MCF 10A (cell line): ENCODE results near the gene DUSP7. TPM values are rescaled to one million over a fixed set of nuclear protein-coding genes. Genes with fewer than 3 reads are reported as not detected.
A peak's percentile ranks its signal among the peaks of the same experiment; 100 is the strongest.

Experiments
- BruUV-seq: library from RNA; stranded (reverse); fragments of 400-500 nt; replicated peaks from 2 replicates; lab custom pipeline; 2021; lab: Mats Ljungman, UMichigan
- CTCF ChIA-PET: fragments of 300-600 bp; sonication (Branson Sonifier 250); formaldehyde crosslinking; extraction: SDS; loops from one replicate; lab custom pipeline; 2021; ENCODE audit warnings: antibody characterized with exemption, inconsistent platforms; lab: Yijun Ruan, JAX
- POLR2A ChIA-PET: fragments of 300-600, 350-650 bp; sonication (Branson Sonifier 250); formaldehyde crosslinking; extraction: SDS; loops from one replicate; lab custom pipeline; 2020; ENCODE audit warnings: antibody characterized with exemption, inconsistent platforms; lab: Yijun Ruan, JAX
- DNase-seq: peaks from one replicate; pipeline ENCODE4 v3.0.0-alpha.2; 2018; ENCODE audit not compliant: unreplicated experiment
- H3K27ac Mint-ChIP-seq: one replicate; pipeline ENCODE4 v1.8.0; 2022; ENCODE audit warnings: mild to moderate bottlenecking, low read depth, mixed read lengths; ENCODE audit not compliant: unreplicated experiment
- H3K27me3 Mint-ChIP-seq: one replicate; pipeline ENCODE4 v1.8.0; 2022; ENCODE audit warnings: mixed read lengths; ENCODE audit not compliant: insufficient read depth, unreplicated experiment
- H3K36me3 Mint-ChIP-seq: one replicate; pipeline ENCODE4 v1.8.0; 2022; ENCODE audit warnings: mild to moderate bottlenecking, moderate library complexity, mixed read lengths; ENCODE audit not compliant: insufficient read depth, unreplicated experiment
- H3K4me1 Mint-ChIP-seq: one replicate; pipeline ENCODE4 v1.8.0; 2022; ENCODE audit warnings: mixed read lengths; ENCODE audit not compliant: insufficient read depth, unreplicated experiment
- H3K4me3 Mint-ChIP-seq: one replicate; pipeline ENCODE4 v1.8.0; 2022; ENCODE audit warnings: mild to moderate bottlenecking, moderate library complexity, mixed read lengths; ENCODE audit not compliant: unreplicated experiment
- H3K9me3 Mint-ChIP-seq: one replicate; pipeline ENCODE4 v1.8.0; 2022; ENCODE audit warnings: mixed read lengths; ENCODE audit not compliant: unreplicated experiment
- intact Hi-C: fragments of 100-400 bp; cut with micrococcal nuclease; formaldehyde crosslinking; loops from 2 replicates; pipeline ENCODE4 v1.14.1; 2022
- total RNA-seq: library from RNA; stranded (reverse); gene quantifications from 2 replicates; pipeline ENCODE4 v1.2.3, GENCODE V29; 2022
- TF ChIP-seq, protein P1 (sequence below): fragments of 200-600 bp; IDR thresholded peaks from one replicate; pipeline ENCODE4 v1.8.0; 2022; ENCODE audit warnings: antibody characterized with exemption, mild to moderate bottlenecking; ENCODE audit not compliant: unreplicated experiment

DUSP7 gene
- total RNA-seq, 1 experiment from 2014 or later = 69.1 TPM

DNA sequence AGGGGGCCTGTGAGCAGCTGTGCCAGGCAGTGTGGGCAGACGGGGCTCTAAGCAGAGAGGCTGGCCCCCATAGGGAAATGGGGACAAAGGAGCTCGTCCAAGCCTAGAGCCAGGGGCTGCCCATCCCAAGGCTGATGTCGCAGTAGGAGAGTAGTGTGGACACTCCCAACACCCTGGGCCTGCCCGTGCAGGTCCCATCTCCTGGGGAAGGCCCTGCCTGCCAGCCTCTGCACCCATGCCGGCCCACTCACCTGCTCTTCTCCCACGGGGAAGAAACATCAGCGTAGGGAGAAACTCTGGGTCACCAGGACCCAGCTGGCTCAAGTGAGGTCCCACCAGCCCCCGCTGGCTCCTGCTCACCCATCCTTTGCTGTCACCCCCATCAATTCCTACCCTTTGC is 10.7 kb upstream of the DUSP7 start:
- no peaks in the 10 kb centered on the region for H3K9me3 Mint-ChIP-seq
- peaks cover under 1% of the 10 kb centered on the region for H3K36me3 Mint-ChIP-seq
- TF ChIP-seq, protein P1, sequence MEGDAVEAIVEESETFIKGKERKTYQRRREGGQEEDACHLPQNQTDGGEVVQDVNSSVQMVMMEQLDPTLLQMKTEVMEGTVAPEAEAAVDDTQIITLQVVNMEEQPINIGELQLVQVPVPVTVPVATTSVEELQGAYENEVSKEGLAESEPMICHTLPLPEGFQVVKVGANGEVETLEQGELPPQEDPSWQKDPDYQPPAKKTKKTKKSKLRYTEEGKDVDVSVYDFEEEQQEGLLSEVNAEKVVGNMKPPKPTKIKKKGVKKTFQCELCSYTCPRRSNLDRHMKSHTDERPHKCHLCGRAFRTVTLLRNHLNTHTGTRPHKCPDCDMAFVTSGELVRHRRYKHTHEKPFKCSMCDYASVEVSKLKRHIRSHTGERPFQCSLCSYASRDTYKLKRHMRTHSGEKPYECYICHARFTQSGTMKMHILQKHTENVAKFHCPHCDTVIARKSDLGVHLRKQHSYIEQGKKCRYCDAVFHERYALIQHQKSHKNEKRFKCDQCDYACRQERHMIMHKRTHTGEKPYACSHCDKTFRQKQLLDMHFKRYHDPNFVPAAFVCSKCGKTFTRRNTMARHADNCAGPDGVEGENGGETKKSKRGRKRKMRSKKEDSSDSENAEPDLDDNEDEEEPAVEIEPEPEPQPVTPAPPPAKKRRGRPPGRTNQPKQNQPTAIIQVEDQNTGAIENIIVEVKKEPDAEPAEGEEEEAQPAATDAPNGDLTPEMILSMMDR = no peak
- H3K27ac Mint-ChIP-seq = peak overlapping the region; percentile 11
- H3K27me3 Mint-ChIP-seq = no peaks in the 10 kb centered on the region
- H3K4me1 Mint-ChIP-seq = peaks cover 26% of the 10 kb centered on the region
- intact Hi-C loops = no loop called here
- POLR2A ChIA-PET = interaction anchor here (0.8 to 4.0 kb wide), 5 partner anchors 11 to 84 kb away, joined by 3 to 31 read pairs (median 3); partner anchors contain the start of gene DUSP7
- DNase-seq = peak; percentile 45
- no TSS peak for BruUV-seq
- H3K4me3 Mint-ChIP-seq = no peak overlapping the region
- CTCF ChIA-PET = interaction anchor here (0.5 to 2.0 kb wide), 7 partner anchors 13 to 553 kb away, joined by 3 to 8 read pairs (median 4); no protein-coding TSS in a partner anchor

DNA sequence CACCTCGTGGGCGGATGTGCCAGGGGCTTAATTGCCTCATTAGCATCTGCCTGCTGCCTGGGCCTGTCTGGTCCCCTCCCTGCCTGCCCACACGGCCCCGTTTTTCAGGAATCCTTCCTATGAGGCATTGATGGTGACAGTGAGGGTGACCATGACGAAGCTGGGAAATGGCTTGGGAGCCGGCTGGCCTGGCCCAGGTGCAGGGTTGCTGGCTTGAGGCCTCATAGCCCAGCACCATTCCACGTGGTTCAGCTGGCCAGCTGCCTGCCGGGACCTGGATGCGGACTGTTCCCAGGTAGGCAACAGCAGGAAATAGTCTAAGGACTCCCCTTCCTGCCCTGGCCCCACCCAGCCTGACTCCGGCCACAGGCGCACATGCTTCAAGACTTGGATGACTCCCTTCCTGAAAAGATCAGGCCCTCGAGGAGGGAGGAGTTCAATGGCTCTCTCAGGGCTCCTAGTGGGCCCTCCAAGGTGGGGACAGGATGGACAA is 8.9 kb upstream of the DUSP7 start:
- H3K27ac Mint-ChIP-seq = peak overlapping the region; percentile 95
- no peaks in the 10 kb centered on the region for H3K9me3 Mint-ChIP-seq
- no TSS peak for BruUV-seq
- H3K4me3 Mint-ChIP-seq = no peak overlapping the region
- CTCF ChIA-PET = interaction anchor here (0.6 to 2.2 kb wide), 5 partner anchors 12 to 73 kb away, joined by 3 to 7 read pairs (median 4); no protein-coding TSS in a partner anchor
- peaks cover 39% of the 10 kb centered on the region for H3K4me1 Mint-ChIP-seq
- POLR2A ChIA-PET = interaction anchor here (1.5 to 4.0 kb wide), 2 partner anchors 10 to 19 kb away, joined by 6 to 31 read pairs; partner anchors contain the start of gene DUSP7
- H3K36me3 Mint-ChIP-seq = peaks cover 7% of the 10 kb centered on the region
- H3K27me3 Mint-ChIP-seq = no peaks in the 10 kb centered on the region
- TF ChIP-seq, protein P1 = no peak
- DNase-seq = peak; percentile 91
- intact Hi-C loops = no loop called here

DNA sequence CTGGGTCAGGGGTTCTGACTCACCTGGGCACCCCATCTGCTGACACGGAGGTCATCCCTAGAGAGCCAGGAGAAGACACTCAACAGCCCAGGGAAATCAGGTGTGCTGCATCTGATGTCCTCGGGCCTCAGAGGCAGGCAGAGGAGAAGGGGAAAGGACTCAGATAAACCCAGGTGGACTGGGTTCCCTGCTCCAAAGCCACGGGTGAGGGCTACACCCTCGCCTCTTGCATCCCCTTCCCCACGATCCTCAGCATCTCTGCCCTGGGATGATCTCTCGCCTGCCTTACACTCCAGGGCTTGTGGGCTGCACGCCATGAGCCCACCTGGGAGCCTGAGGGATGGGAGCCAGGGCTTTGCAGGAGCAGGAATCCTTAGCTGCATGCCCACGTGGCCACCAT is 8.2 kb upstream of the DUSP7 start:
- ChIA-PET CTCF (interaction anchor here (0.7 to 2.2 kb wide), 2 partner anchors 11 to 67 kb away, joined by 3 to 7 read pairs; no protein-coding TSS in a partner anchor), POLR2A (interaction anchor here (4.0 kb wide), 1 partner anchor 9 kb away, joined by 31 read pairs; the partner anchor contains the start of gene DUSP7)
- Mint-ChIP-seq H3K36me3 (peaks cover 7% of the 10 kb centered on the region), H3K4me3 (no peak overlapping the region), H3K27me3 (no peaks in the 10 kb centered on the region), H3K9me3 (no peaks in the 10 kb centered on the region), H3K27ac (peak overlapping the region; percentile 95), H3K4me1 (peaks cover 44% of the 10 kb centered on the region)
- intact Hi-C loops = no loop called here
- TF ChIP-seq, protein P1 = no peak
- no peak for DNase-seq
- BruUV-seq = no TSS peak

DNA sequence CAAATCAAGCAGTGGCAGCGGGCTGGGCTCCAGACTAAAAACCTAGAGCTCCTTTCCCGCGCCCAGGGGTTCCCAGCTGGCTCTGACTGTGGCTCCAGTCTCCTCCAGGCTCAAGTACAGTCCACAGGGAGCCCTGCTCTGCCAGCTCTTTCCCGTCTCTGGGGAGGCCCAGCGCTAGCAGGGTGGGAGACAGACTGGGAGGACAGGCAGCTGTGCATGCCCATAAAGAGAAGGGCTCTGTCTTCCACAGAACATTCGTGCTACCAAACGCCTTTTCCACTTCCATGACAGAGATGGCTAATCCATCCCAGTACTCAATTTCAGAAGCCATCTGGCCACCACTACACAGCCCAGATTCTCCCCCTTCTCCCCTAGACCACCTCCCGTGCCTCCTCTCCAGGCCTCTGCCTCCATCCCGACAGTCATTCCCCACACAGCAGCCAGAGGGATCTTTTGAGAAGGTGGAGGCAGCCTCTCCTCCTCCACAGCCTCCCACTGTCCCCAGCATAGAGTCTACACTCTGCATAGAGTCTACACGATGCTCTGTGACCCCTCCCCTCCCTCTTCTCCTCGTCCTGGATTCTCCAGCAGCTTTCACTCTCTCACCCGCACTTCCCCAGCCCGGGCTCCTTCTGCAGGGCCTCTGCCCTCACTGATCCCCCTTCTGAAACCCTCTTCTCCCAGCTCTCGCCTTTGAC is 6.8 kb upstream of the DUSP7 start:
- CTCF ChIA-PET = interaction anchor here (1.2 to 1.9 kb wide), 2 partner anchors 11 to 62 kb away, joined by 6 to 8 read pairs; no protein-coding TSS in a partner anchor
- BruUV-seq = no TSS peak
- H3K27ac Mint-ChIP-seq = peak overlapping the region; percentile 95

More for the DNA sequence above, 6.8 kb upstream of the DUSP7 start:
- H3K9me3 Mint-ChIP-seq = no peaks in the 10 kb centered on the region
- POLR2A ChIA-PET = interaction anchor here (0.6 to 1.0 kb wide), 3 partner anchors 10 to 80 kb away, joined by 3 read pairs; no protein-coding TSS in a partner anchor
- DNase-seq = no peak
- intact Hi-C loops = no loop called here
- H3K4me1 Mint-ChIP-seq = peaks cover 45% of the 10 kb centered on the region
- peaks cover 7% of the 10 kb centered on the region for H3K36me3 Mint-ChIP-seq
- H3K4me3 Mint-ChIP-seq = no peak overlapping the region
- TF ChIP-seq, protein P1 = no peak
- H3K27me3 Mint-ChIP-seq = no peaks in the 10 kb centered on the region
